Mesodermal cell (in vitro differentiated cells): ENCODE measurements around the gene OPHN1.

ENCODE experiments used
- H3K27ac ChIP-seq: 2 replicates; pipeline ENCODE4 v1.7.0; 2013; ENCODE audit warnings: mild to moderate bottlenecking, low read depth, low read length, moderate library complexity; ENCODE audit not compliant: severe bottlenecking
- H3K36me3 ChIP-seq: 2 replicates; pipeline ENCODE4 v1.7.1; 2013; ENCODE audit warnings: mild to moderate bottlenecking, low read length, moderate library complexity; ENCODE audit not compliant: control insufficient read depth, insufficient read depth
- H3K4me1 ChIP-seq: one replicate; pipeline ENCODE4 v1.7.1; 2013; ENCODE audit warnings: mild to moderate bottlenecking, low read length; ENCODE audit not compliant: insufficient read depth, control insufficient read depth, poor library complexity, severe bottlenecking
- H3K4me3 ChIP-seq: 2 replicates; pipeline ENCODE4 v1.7.0; 2013; ENCODE audit warnings: low read length, control low read depth, mild to moderate bottlenecking; ENCODE audit not compliant: insufficient read depth, poor library complexity, severe bottlenecking; ENCODE audit errors: extremely low read depth
- H3K9me3 ChIP-seq: 2 replicates; pipeline ENCODE4 v1.7.1; 2013; ENCODE audit warnings: mild to moderate bottlenecking, low read length, moderate library complexity; ENCODE audit not compliant: control insufficient read depth
- WGBS, 2 experiments: methylation state at CpG; one replicate each; pipeline ENCODE4 v1.1.5; 2013; ENCODE audit warnings: missing lambda C conversion rate in 2 of 2; ENCODE audit not compliant: insufficient coverage in 2 of 2; 5-methylcytosine and 5-hydroxymethylcytosine counted together

OPHN1 gene

GRCh38 chrX:68254738-68255645 is 178.3 kb downstream of the OPHN1 start:
- WGBS, 2 experiments: 93 to 100% methylated on average over 1 to 3 of the region's 11 CpGs
- Histone ChIP-seq H3K4me3 (no peak overlapping the region), H3K9me3 (no peaks in the 10 kb centered on the region), H3K36me3 (no peaks in the 10 kb centered on the region), H3K4me1 (no peaks in the 10 kb centered on the region), H3K27ac (no peak overlapping the region)

DNA sequence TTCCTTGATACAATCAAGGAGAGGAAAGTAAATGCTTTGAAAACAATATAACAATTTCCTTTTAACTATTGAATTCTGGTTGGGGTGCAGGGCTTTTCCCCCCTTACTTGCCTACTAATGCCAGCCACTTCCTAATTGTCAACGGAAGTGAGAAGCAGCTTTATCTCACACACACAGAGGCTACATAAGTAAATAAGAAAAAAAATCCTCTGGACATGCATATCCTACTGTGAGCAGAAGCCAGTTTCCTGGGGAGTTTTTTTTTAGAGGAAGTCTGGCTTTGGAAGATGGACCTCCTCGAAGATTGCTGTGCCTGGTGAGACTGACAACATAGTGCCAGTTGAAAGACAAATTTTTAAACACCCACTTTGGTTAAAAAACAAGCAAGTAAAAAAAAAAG is 180.6 kb downstream of the OPHN1 start:
- Histone ChIP-seq H3K9me3 (no peaks in the 10 kb centered on the region), H3K4me1 (no peaks in the 10 kb centered on the region), H3K36me3 (no peaks in the 10 kb centered on the region), H3K27ac (no peak overlapping the region), H3K4me3 (no peak overlapping the region)
- no CpG with 5 or more reads among the region's 2 CpGs for WGBS, 2 experiments

DNA sequence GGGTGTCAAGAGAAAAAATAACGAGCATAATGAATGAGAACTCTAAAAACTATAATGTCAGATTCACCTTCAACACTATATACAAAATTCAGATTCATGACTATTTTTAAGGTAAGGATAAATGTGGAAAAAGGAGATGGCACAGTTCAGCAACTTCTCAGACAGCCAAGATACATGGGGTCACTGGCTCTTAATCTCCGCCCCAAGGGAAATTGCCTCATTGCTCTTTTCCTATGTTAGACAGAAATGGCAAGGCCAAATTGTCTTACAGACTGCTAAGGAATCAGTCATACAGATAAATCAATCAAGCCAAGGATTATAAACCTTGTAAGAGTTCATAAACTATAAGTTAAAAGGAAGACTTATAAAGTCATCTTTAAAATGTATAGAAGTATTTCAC is 183.4 kb downstream of the OPHN1 start:
- H3K9me3 ChIP-seq: no peaks in the 10 kb centered on the region
- H3K4me3 ChIP-seq: no peak overlapping the region
- no peak overlapping the region for H3K27ac ChIP-seq
- no CpG with 5 or more reads among the region's 2 CpGs for WGBS, 2 experiments
- H3K4me1 ChIP-seq: no peaks in the 10 kb centered on the region
- no peaks in the 10 kb centered on the region for H3K36me3 ChIP-seq

GRCh38 chrX:68249401-68249831 is 183.9 kb downstream of the OPHN1 start:
- Histone ChIP-seq H3K4me3 (no peak overlapping the region), H3K36me3 (no peaks in the 10 kb centered on the region), H3K9me3 (no peaks in the 10 kb centered on the region), H3K4me1 (no peaks in the 10 kb centered on the region), H3K27ac (no peak overlapping the region)
- 88 to 92% methylated on average over 1 to 2 of the region's 5 CpGs for WGBS, 2 experiments

DNA sequence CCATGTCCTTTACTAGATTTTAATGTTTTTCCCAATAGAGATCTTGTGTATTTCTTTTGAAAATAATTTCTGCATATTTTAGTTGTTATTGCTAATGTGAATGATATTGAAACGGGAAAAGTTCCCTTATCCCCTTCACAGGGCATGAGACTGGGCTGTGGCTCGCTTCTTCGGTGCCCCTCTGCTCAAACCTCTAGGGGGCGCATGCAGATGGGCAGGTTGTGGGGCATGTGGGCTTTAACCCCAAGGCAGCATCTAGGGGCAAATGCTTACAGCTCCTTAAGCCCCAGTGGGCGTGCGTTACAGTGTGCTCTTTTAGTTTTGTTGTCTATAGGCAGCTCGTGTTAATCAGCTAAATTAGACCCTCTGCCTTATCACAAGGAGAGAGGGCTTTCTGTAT is 194.7 kb downstream of the OPHN1 start:
- Histone ChIP-seq H3K4me3 (no peak overlapping the region), H3K9me3 (no peaks in the 10 kb centered on the region), H3K4me1 (no peaks in the 10 kb centered on the region), H3K27ac (no peak overlapping the region), H3K36me3 (no peaks in the 10 kb centered on the region)
- WGBS, 2 experiments: no CpG with 5 or more reads among the region's 7 CpGs

- H3K4me1 ChIP-seq: no peaks in the 10 kb centered on the region
- H3K9me3 ChIP-seq: no peaks in the 10 kb centered on the region
- no peaks in the 10 kb centered on the region for H3K36me3 ChIP-seq
- no peak overlapping the region for H3K4me3 ChIP-seq
- no peak overlapping the region for H3K27ac ChIP-seq
- WGBS, 2 experiments: no CpG with 5 or more reads among the region's 6 CpGs
These were observed 199.0 kb downstream of the OPHN1 start for GRCh38 chrX:68234171-68234910.

DNA sequence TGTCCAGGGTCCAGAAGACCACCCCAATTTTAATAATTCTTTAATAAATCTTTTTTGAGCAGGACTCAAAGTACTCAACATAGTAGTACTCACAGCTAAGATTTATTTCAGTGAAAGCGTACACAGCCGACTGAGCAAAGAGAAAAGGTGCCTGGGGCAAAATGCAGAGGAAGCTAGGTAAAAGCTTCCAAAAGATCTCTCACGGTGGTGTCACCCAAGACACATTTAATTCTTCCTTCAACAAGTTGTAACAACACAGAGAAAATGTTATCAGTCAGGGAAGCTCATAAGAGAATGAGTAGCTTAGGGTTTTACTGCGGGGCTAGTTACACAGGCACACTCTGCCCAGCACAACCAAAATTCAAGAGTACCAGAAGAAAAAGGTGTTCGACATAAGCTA is 201.1 kb downstream of the OPHN1 start:
- Histone ChIP-seq H3K4me3 (no peak overlapping the region), H3K9me3 (no peaks in the 10 kb centered on the region), H3K4me1 (no peaks in the 10 kb centered on the region), H3K27ac (no peak overlapping the region), H3K36me3 (no peaks in the 10 kb centered on the region)
- WGBS, 2 experiments: no CpG with 5 or more reads among the region's 5 CpGs

GRCh38 chrX:68209008-68209407 is 224.3 kb downstream of the OPHN1 start:
- Histone ChIP-seq H3K4me1 (no peaks in the 10 kb centered on the region), H3K27ac (no peak overlapping the region), H3K36me3 (no peaks in the 10 kb centered on the region), H3K4me3 (no peak overlapping the region), H3K9me3 (no peaks in the 10 kb centered on the region)
- no CpG with 5 or more reads among the region's 1 CpG for WGBS, 2 experiments

GRCh38 chrX:68204521-68205038 is 228.7 kb downstream of the OPHN1 start:
- H3K9me3 ChIP-seq: no peaks in the 10 kb centered on the region

GRCh38 chrX:68203646-68204045 is 229.6 kb downstream of the OPHN1 start:
- 83% methylated on average over 1 of the region's 2 CpGs; no CpG with 5 or more reads in 1 of the 2 experiments for WGBS, 2 experiments
- H3K36me3 ChIP-seq: no peaks in the 10 kb centered on the region
- H3K9me3 ChIP-seq: no peaks in the 10 kb centered on the region
- no peak overlapping the region for H3K4me3 ChIP-seq
- H3K4me1 ChIP-seq: no peaks in the 10 kb centered on the region
- no peak overlapping the region for H3K27ac ChIP-seq

More at GRCh38 chrX:68204521-68205038, 228.7 kb downstream of the OPHN1 start:
- no peaks in the 10 kb centered on the region for H3K4me1 ChIP-seq
- no CpG with 5 or more reads among the region's 1 CpG for WGBS, 2 experiments
- H3K27ac ChIP-seq: no peak overlapping the region
- H3K36me3 ChIP-seq: no peaks in the 10 kb centered on the region
- H3K4me3 ChIP-seq: no peak overlapping the region
